IMR-90 (cell line): ENCODE measurements around the gene FRS3. TPM values are rescaled to one million over a fixed set of nuclear protein-coding genes. Genes with fewer than 3 reads are reported as not detected.
A peak's percentile ranks its signal among the peaks of the same experiment; 100 is the strongest.

Experiments
- ATAC-seq: fragments of 200-7000 bp; cut with Tn5 transposase; 2 replicates; pipeline ENCODE4 v1.9.1; 2020; ENCODE audit warnings: low read depth, mild to moderate bottlenecking, moderate library complexity
- BruUV-seq: library from RNA; stranded (reverse); fragments of 400-500 nt; replicated peaks from 2 replicates; lab custom pipeline; 2021; lab: Mats Ljungman, UMichigan
- CTCF ChIA-PET: fragments of 300-600 bp; formaldehyde crosslinking; extraction: SDS; loops from one replicate; lab custom pipeline; 2021; ENCODE audit warnings: antibody characterized with exemption; lab: Yijun Ruan, JAX
- POLR2A ChIA-PET: fragments of 300-600 bp; sonication (Branson Sonifier 250); formaldehyde crosslinking; loops from one replicate; lab custom pipeline; 2022; ENCODE audit warnings: antibody characterized with exemption; ENCODE audit not compliant: unreplicated experiment; lab: Charles Lee
- DNase-seq: peaks from one replicate; pipeline ENCODE4 v3.0.0; 2013
- H2AFZ ChIP-seq: replicated peaks from 2 replicates; pipeline ENCODE3; 2013; ENCODE audit warnings: low read length, mild to moderate bottlenecking; ENCODE audit not compliant: poor library complexity
- H2AK5ac ChIP-seq: 2 replicates; pipeline ENCODE4 v1.6.1; 2013; ENCODE audit warnings: low read depth, low read length, inconsistent platforms
- H2AK9ac ChIP-seq: replicated peaks from 2 replicates; pipeline ENCODE3; 2013; ENCODE audit warnings: mild to moderate bottlenecking, low read depth, low read length, moderate library complexity; ENCODE audit not compliant: poor library complexity
- H2BK120ac ChIP-seq: 2 replicates; pipeline ENCODE4 v1.6.1; 2013; ENCODE audit warnings: low read depth, low read length, inconsistent platforms
- H2BK15ac ChIP-seq: 3 replicates; pipeline ENCODE4 v1.6.1; 2013; ENCODE audit warnings: low read depth, low read length, inconsistent platforms
- H2BK20ac ChIP-seq: 2 replicates; pipeline ENCODE4 v1.6.1; 2013; ENCODE audit warnings: low read depth, mild to moderate bottlenecking, inconsistent platforms, low read length, moderate library complexity
- H2BK5ac ChIP-seq: 2 replicates; pipeline ENCODE4 v1.6.1; 2013; ENCODE audit warnings: mild to moderate bottlenecking, low read depth, low read length, inconsistent platforms; ENCODE audit not compliant: poor library complexity, severe bottlenecking
- H3K14ac ChIP-seq: replicated peaks from 2 replicates; pipeline ENCODE4 v1.6.1; 2013; ENCODE audit warnings: low read depth, low read length, inconsistent platforms
- H3K18ac ChIP-seq: 2 replicates; pipeline ENCODE4 v1.6.1; 2013; ENCODE audit warnings: low read depth, low read length, control low read depth
- H3K23ac ChIP-seq: 2 replicates; pipeline ENCODE4 v1.6.1; 2013; ENCODE audit warnings: low read depth, low read length, inconsistent platforms
- H3K27ac ChIP-seq: 2 replicates; pipeline ENCODE4 v1.5.1; 2013; ENCODE audit warnings: mild to moderate bottlenecking, control low read depth, low read length; ENCODE audit not compliant: insufficient read depth
- H3K27me3 ChIP-seq: 2 replicates; pipeline ENCODE4 v1.6.1; 2013; ENCODE audit warnings: low read length; ENCODE audit not compliant: control insufficient read depth, insufficient read depth
- H3K36me3 ChIP-seq: 2 replicates; pipeline ENCODE4 v1.6.1; 2013; ENCODE audit warnings: low read length, mixed read lengths; ENCODE audit not compliant: control insufficient read depth, insufficient read depth
- H3K4ac ChIP-seq: 2 replicates; pipeline ENCODE4 v1.6.1; 2013; ENCODE audit warnings: low read depth, low read length, inconsistent platforms
- H3K4me1 ChIP-seq: 2 replicates; pipeline ENCODE4 v1.6.1; 2013; ENCODE audit warnings: low read length, mixed read lengths; ENCODE audit not compliant: control insufficient read depth, insufficient read depth
- H3K4me2 ChIP-seq: 2 replicates; pipeline ENCODE4 v1.6.1; 2013; ENCODE audit warnings: low read depth, mild to moderate bottlenecking, control low read depth, low read length, moderate library complexity
- H3K4me3 ChIP-seq: 2 replicates; pipeline ENCODE4 v1.5.1; 2013; ENCODE audit warnings: low read depth, mild to moderate bottlenecking, control low read depth, low read length, moderate library complexity; ENCODE audit not compliant: insufficient read depth
- H3K56ac ChIP-seq: 2 replicates; pipeline ENCODE4 v1.6.1; 2013; ENCODE audit warnings: low read length, inconsistent platforms; ENCODE audit not compliant: insufficient read depth; ENCODE audit errors: extremely low read depth
- H3K79me1 ChIP-seq, 2 experiments: 2 replicates each; pipeline ENCODE4 v1.6.1; 2013; ENCODE audit warnings: low read length in 2 of 2, inconsistent platforms in 1 of 2, low read depth in 1 of 2
- H3K9ac ChIP-seq: 2 replicates; pipeline ENCODE4 v1.6.1; 2013; ENCODE audit warnings: low read depth, low read length, control low read depth
- H3K9me1 ChIP-seq: 2 replicates; pipeline ENCODE4 v1.6.1; 2013; ENCODE audit warnings: low read length, inconsistent platforms; ENCODE audit not compliant: insufficient read depth
- H3K9me3 ChIP-seq: 2 replicates; pipeline ENCODE4 v1.6.1; 2013; ENCODE audit warnings: low read length; ENCODE audit not compliant: control insufficient read depth, insufficient read depth
- H4K20me1 ChIP-seq: 2 replicates; pipeline ENCODE4 v1.6.1; 2013; ENCODE audit warnings: low read length, inconsistent platforms; ENCODE audit not compliant: insufficient read depth
- H4K5ac ChIP-seq: 2 replicates; pipeline ENCODE4 v1.6.1; 2013; ENCODE audit warnings: mild to moderate bottlenecking, low read depth, low read length, control low read depth
- H4K8ac ChIP-seq, 2 experiments: 2 replicates each; pipeline ENCODE4 v1.6.1; 2013; ENCODE audit warnings: low read depth in 2 of 2, low read length in 2 of 2, control low read depth in 1 of 2, inconsistent platforms in 1 of 2
- H4K91ac ChIP-seq: 2 replicates; pipeline ENCODE4 v1.6.1; 2013; ENCODE audit warnings: low read depth, low read length, inconsistent platforms; ENCODE audit not compliant: insufficient read depth
- CEBPB ChIP-seq: IDR thresholded peaks from 2 replicates; pipeline ENCODE4 v1.6.1; 2012; ENCODE audit warnings: low read depth, low read length, improper control_type of control experiment
- CHD1 ChIP-seq: IDR thresholded peaks from 2 replicates; pipeline ENCODE4 v1.6.1; 2012; ENCODE audit warnings: low read depth, low read length, improper control_type of control experiment
- CTCF ChIP-seq: conservative IDR thresholded peaks from 2 replicates; pipeline ENCODE4 v1.5.1; 2012; ENCODE audit warnings: mild to moderate bottlenecking, low read depth, low read length, improper control_type of control experiment
- FOS ChIP-seq: fragments of 150-350 bp; IDR thresholded peaks from 2 replicates; pipeline ENCODE4 v1.6.1; 2016; ENCODE audit warnings: low read depth, low read length
- MAFK ChIP-seq: IDR thresholded peaks from 2 replicates; pipeline ENCODE4 v1.6.1; 2012; ENCODE audit warnings: low read depth, low read length, improper control_type of control experiment
- MAZ ChIP-seq: IDR thresholded peaks from 2 replicates; pipeline ENCODE4 v1.6.1; 2012; ENCODE audit warnings: low read depth, mild to moderate bottlenecking, low read length, improper control_type of control experiment, moderate library complexity, borderline replicate concordance
- MXI1 ChIP-seq: IDR thresholded peaks from 2 replicates; pipeline ENCODE4 v1.6.1; 2012; ENCODE audit warnings: low read depth, mild to moderate bottlenecking, low read length, moderate library complexity, borderline replicate concordance
- POLR2A ChIP-seq: IDR thresholded peaks from 2 replicates; pipeline ENCODE4 v1.6.1; 2012; ENCODE audit warnings: mild to moderate bottlenecking, low read depth, low read length
- RAD21 ChIP-seq: IDR thresholded peaks from 2 replicates; pipeline ENCODE4 v1.6.1; 2012; ENCODE audit warnings: low read length, improper control_type of control experiment
- RCOR1 ChIP-seq: IDR thresholded peaks from 2 replicates; pipeline ENCODE4 v1.6.1; 2012; ENCODE audit warnings: mild to moderate bottlenecking, low read length, improper control_type of control experiment; ENCODE audit not compliant: insufficient replicate concordance
- SMC3 ChIP-seq: fragments of 150-350 bp; IDR thresholded peaks from 2 replicates; pipeline ENCODE4 v1.6.1; 2016; ENCODE audit warnings: low read depth, mild to moderate bottlenecking, antibody characterized with exemption, low read length, moderate library complexity
- WGBS, 2 experiments: methylation state at CpG; one replicate each; pipeline versions ENCODE4 v1.1.5 to v1.1.7; 2013; ENCODE audit warnings: missing lambda C conversion rate in 2 of 2; ENCODE audit not compliant: insufficient read length in 1 of 2; ENCODE audit errors: extremely low coverage in 2 of 2; 5-methylcytosine and 5-hydroxymethylcytosine counted together
- dilution Hi-C: fragments of 300-500 bp; cut with HindIII; formaldehyde crosslinking; loops from one replicate; pipeline ENCODE4 v1.14.3; 2018; ENCODE audit warnings: low sequenced_read_pairs; ENCODE audit not compliant: unreplicated experiment
- in situ Hi-C: fragments of 300-500 bp; cut with MboI; formaldehyde crosslinking; loops from 3 replicates; pipeline ENCODE4 v1.14.3; 2019; ENCODE audit warnings: low sequenced_read_pairs, inconsistent platforms, mixed read lengths
- intact Hi-C: fragments of 100-400 bp; cut with micrococcal nuclease; formaldehyde crosslinking; loops from 2 replicates; pipeline ENCODE4 v1.10.0; 2022
- polyA plus RNA-seq, 3 experiments: library from polyadenylated mRNA; depleted of rRNA; stranded (reverse); fragments of >200 nt; gene quantifications; 2 replicates each; pipeline ENCODE4 v1.2.3, GENCODE V29; 2012; ENCODE audit warnings: low replicate concordance in 1 of 3
- total RNA-seq: library from RNA; depleted of rRNA; stranded (reverse); fragments of >200 nt; gene quantifications from 2 replicates; pipeline ENCODE4 v1.2.3, GENCODE V29; 2012
- TF ChIP-seq, protein P1 (sequence below): fragments of 150-350 bp; IDR thresholded peaks from 2 replicates; pipeline ENCODE4 v1.6.1; 2017; ENCODE audit warnings: mild to moderate bottlenecking, antibody characterized with exemption, low read length, low read depth

FRS3 gene
- total and polyA plus RNA-seq, 2 of the 4 experiments (the other 2 are of a cell fraction) = 0.54 to 3.8 TPM

DNA sequence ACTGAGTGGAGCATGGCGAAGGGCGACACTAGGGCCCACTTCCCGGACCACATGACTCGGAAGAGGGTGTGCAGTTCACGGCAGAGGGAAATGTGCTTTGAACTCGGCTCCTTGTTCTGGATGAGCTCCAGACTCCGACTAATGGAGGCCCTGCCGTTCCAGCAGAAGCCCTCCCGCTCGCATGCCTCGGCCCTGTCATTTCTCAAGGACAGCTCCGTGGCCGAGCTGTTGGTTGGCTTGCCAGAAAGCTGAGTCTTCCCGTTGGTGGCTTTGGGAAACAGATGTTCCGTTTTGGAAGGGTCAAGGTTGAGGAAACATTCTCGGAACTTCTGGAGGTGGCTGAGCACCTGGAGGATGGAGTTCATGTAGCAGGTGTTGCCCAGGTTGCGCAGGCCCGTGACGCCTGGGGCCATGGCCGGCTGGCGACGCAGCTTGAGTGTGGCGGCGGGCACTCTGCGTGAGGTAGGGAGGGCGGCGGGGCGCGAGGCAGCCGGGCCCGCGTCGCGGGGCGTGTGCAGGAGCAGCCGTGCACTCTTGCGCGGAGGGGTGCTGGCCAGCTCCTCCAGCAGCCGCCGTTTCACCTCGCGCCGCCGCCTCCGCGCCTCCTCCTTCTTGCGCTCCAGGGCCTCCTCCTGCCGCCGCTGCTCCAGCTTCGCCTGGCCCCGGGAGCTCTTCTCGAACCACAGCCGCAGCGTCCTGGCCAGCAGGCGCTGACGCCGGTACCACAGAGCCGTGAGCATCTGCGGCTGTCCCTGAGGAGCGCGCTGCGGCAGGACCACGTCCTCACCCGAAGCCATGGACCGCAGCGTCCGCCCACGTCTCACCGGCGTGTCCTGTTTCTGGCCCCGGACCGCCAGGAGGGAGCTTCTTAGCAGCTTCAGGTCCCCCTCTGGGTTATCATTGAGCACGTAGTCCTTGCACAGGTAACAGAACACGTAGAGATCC is 26.4 kb upstream of the FRS3 start (continued):
- TF ChIP-seq CEBPB = no peak

- no peak overlapping the region for H2AK5ac ChIP-seq
- no peak overlapping the region for H3K4ac ChIP-seq
- no peak overlapping the region for H3K4me2 ChIP-seq
- intact Hi-C loops = loop anchor here (1.0 to 5.0 kb wide), 2 partner anchors 136 to 243 kb away; no protein-coding TSS in a partner anchor
- no peak overlapping the region for H3K14ac ChIP-seq
- no peak overlapping the region for H3K9ac ChIP-seq
- in situ Hi-C loops = no loop called here
- H4K91ac ChIP-seq = no peak overlapping the region
- no peak overlapping the region for H2AFZ ChIP-seq
- no peaks in the 10 kb centered on the region for H3K9me3 ChIP-seq
- H2BK15ac ChIP-seq = no peak overlapping the region
- POLR2A ChIA-PET = no interaction called here
- peak; percentile 70 for ATAC-seq
- H3K27ac ChIP-seq = no peak overlapping the region
- no TSS peak for BruUV-seq
- H2BK5ac ChIP-seq = no peak overlapping the region
- no peak overlapping the region for H3K18ac ChIP-seq
- no peak overlapping the region for H4K8ac ChIP-seq
- peaks cover 0 to 13% of the 10 kb centered on the region in 2 experiments; a peak in 1 of 4 replicates for H3K79me1 ChIP-seq
- no peaks in the 10 kb centered on the region for H4K20me1 ChIP-seq
- CTCF ChIA-PET = interaction anchor here (0.6 to 1.2 kb wide), 13 partner anchors 8 to 243 kb away, joined by 3 to 5 read pairs (median 3); partner anchors contain the start of genes BYSL and TOMM6
- WGBS, 2 experiments = no CpG with 5 or more reads among the region's 2 CpGs
- H3K56ac ChIP-seq = no peak overlapping the region
- no peak overlapping the region for H2AK9ac ChIP-seq
- no peak overlapping the region for H3K23ac ChIP-seq
- no peak overlapping the region for H2BK20ac ChIP-seq
- peaks cover 22% of the 10 kb centered on the region for H3K36me3 ChIP-seq
- no peak overlapping the region for H4K5ac ChIP-seq
- H3K4me3 ChIP-seq = no peak overlapping the region
- H3K27me3 ChIP-seq = no peaks in the 10 kb centered on the region
- H3K4me1 ChIP-seq = no peaks in the 10 kb centered on the region; the same call in 1 of the 2 replicates
- peak; percentile 38 for DNase-seq
- dilution Hi-C loops = no loop called here
- H2BK120ac ChIP-seq = no peak overlapping the region
- H3K9me1 ChIP-seq = no peaks in the 10 kb centered on the region
- TF ChIP-seq CTCF = peak; percentile 68
- TF ChIP-seq MAZ = no peak
- TF ChIP-seq RCOR1 = no peak
- TF ChIP-seq SMC3 = peak; percentile 64
- TF ChIP-seq MXI1 = no peak
- TF ChIP-seq, protein P1, sequence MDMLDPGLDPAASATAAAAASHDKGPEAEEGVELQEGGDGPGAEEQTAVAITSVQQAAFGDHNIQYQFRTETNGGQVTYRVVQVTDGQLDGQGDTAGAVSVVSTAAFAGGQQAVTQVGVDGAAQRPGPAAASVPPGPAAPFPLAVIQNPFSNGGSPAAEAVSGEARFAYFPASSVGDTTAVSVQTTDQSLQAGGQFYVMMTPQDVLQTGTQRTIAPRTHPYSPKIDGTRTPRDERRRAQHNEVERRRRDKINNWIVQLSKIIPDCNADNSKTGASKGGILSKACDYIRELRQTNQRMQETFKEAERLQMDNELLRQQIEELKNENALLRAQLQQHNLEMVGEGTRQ = no peak
- no peak for TF ChIP-seq FOS
- no peak for TF ChIP-seq CHD1
- no peak for TF ChIP-seq POLR2A
- no peak for TF ChIP-seq MAFK
- TF ChIP-seq RAD21 = peak; percentile 71
- TF ChIP-seq CEBPB = no peak
These were observed 21.7 kb upstream of the FRS3 start for GRCh38 chr6:41801380-41801779.
